ENCODE results near the gene LIMD2. TPM values are rescaled to one million over a fixed set of nuclear protein-coding genes. Genes with fewer than 3 reads are reported as not detected.
"Not testable (repeated sequence)": the region's sequence is repeated elsewhere in the genome, so short reads cannot be mapped to it uniquely, and the experiment has no call there.

LIMD2 gene
- 1 to 10 TPM; 6.6 to 9.6 TPM for total RNA-seq
- long read RNA-seq, transcript LIMD2-201 (5 exons, 3,193 nt): major isoform, 6 of 8 reads
- long read RNA-seq, partial matches to known transcripts: 0 of 8 reads
- long read RNA-seq, other reads (novel, unspliced or antisense): 1 of 8 reads

- ATAC-seq (peak; percentile 4 to 47), DNase-seq (peak; percentile 79)
- intact Hi-C loops (cut with DNase I): no loop called here
Measured at GRCh38 chr17:63699638-63700527, at the start of gene LIMD2. Gene LIMD2 (minus strand): TSS chr17:63700125. CDS start chr17:63699298, 827 bp downstream.

- peak; percentile 98 for DNase-seq
- intact Hi-C loops (cut with DNase I): no loop called here
- ATAC-seq: peak; percentile 99 to 100
Measured at GRCh38 chr17:63741408-63742173, 41.7 kb upstream of the LIMD2 start, which contains the start of gene STRADA. Gene STRADA (minus strand): TSS chr17:63741799. CDS start chr17:63728369, 13,430 bp downstream.

GRCh38 chr17:63741143-63741407 lies 41.1 kb upstream of the LIMD2 start:
- ATAC-seq (peak; percentile 1 to 10), DNase-seq (no peak)
- intact Hi-C loops (cut with DNase I): no loop called here

- intact Hi-C loops (cut with DNase I): no loop called here
- no peak for DNase-seq
- ATAC-seq: no peak
Measured at GRCh38 chr17:63740464-63741142, 40.7 kb upstream of the LIMD2 start.

GRCh38 chr17:63735691-63736090 lies 35.8 kb upstream of the LIMD2 start:
- no peak for ATAC-seq
- DNase-seq: no peak
- intact Hi-C loops (cut with DNase I): no loop called here

GRCh38 chr17:63722403-63722802 lies 22.5 kb upstream of the LIMD2 start:
- intact Hi-C loops (cut with DNase I): no loop called here
- peak; percentile 34 to 51 for ATAC-seq
- DNase-seq: no peak

- ATAC-seq; DNase-seq; intact Hi-C loops (cut with DNase I): not testable (repeated sequence)
Measured at GRCh38 chr17:63720194-63720593, 20.3 kb upstream of the LIMD2 start.

GRCh38 chr17:63718988-63719387 lies 19.1 kb upstream of the LIMD2 start:
- ATAC-seq: no peak
- intact Hi-C loops (cut with DNase I): no loop called here
- DNase-seq: no peak

GRCh38 chr17:63716426-63716825 lies 16.5 kb upstream of the LIMD2 start:
- intact Hi-C loops (cut with DNase I): no loop called here
- ATAC-seq (no peak), DNase-seq (no peak)

GRCh38 chr17:63714550-63715277 lies 14.8 kb upstream of the LIMD2 start:
- DNase-seq: peak; percentile 51
- intact Hi-C loops (cut with DNase I): no loop called here
- ATAC-seq: peak; percentile 87 to 93

- intact Hi-C loops (cut with DNase I): no loop called here
- ATAC-seq (no peak), DNase-seq (no peak)
Measured at GRCh38 chr17:63709110-63709509, 9.2 kb upstream of the LIMD2 start.

- DNase-seq (no peak), ATAC-seq (no peak)
- intact Hi-C loops (cut with DNase I): no loop called here
Measured at GRCh38 chr17:63707151-63707550, 7.2 kb upstream of the LIMD2 start.

GRCh38 chr17:63706336-63707082 lies 6.6 kb upstream of the LIMD2 start:
- intact Hi-C loops (cut with DNase I): no loop called here
- ATAC-seq: no peak

GRCh38 chr17:63705657-63706056 lies 5.7 kb upstream of the LIMD2 start:
- ATAC-seq (no peak), DNase-seq (no peak)
- intact Hi-C loops (cut with DNase I): no loop called here

More at GRCh38 chr17:63706336-63707082, 6.6 kb upstream of the LIMD2 start:
- DNase-seq: no peak

GRCh38 chr17:63704836-63705235 lies 4.9 kb upstream of the LIMD2 start:
- intact Hi-C loops (cut with DNase I): no loop called here
- DNase-seq (no peak), ATAC-seq (no peak)

- DNase-seq (no peak), ATAC-seq (no peak)
- intact Hi-C loops (cut with DNase I): no loop called here
Measured at GRCh38 chr17:63704259-63704576, 4.3 kb upstream of the LIMD2 start.

- intact Hi-C loops (cut with DNase I): no loop called here
- DNase-seq: no peak
- ATAC-seq: no peak
Measured at GRCh38 chr17:63703556-63704258, 3.8 kb upstream of the LIMD2 start.

GRCh38 chr17:63703029-63703428 lies 3.1 kb upstream of the LIMD2 start:
- DNase-seq (no peak), ATAC-seq (no peak)
- intact Hi-C loops (cut with DNase I): no loop called here
